Dedifferentiated amniotic fluid mesenchymal stem cell (primary cell): ENCODE results near the gene THSD4.
A peak's percentile ranks its signal among the peaks of the same experiment; 100 is the strongest.

Experiments
- DNase-seq: peaks from one replicate; pipeline ENCODE4 v3.0.0-alpha.2; 2016; ENCODE audit errors: extremely low spot score

Gene THSD4

GRCh38 chr15:71225851-71226250, 110.6 kb downstream of the THSD4 start:
- no peak for DNase-seq

- no peak for DNase-seq
Observed at GRCh38 chr15:71226536-71227455, 111.5 kb downstream of the THSD4 start.

GRCh38 chr15:71228403-71228802, 113.1 kb downstream of the THSD4 start:
- no peak for DNase-seq

GRCh38 chr15:71230303-71230702, 115.0 kb downstream of the THSD4 start:
- DNase-seq: no peak

GRCh38 chr15:71231758-71232157, 116.5 kb downstream of the THSD4 start:
- no peak for DNase-seq

GRCh38 chr15:71232411-71232810, 117.1 kb downstream of the THSD4 start:
- no peak for DNase-seq

- DNase-seq: peak; percentile 39
Observed at GRCh38 chr15:71237456-71238188, 122.4 kb downstream of the THSD4 start.

- DNase-seq: no peak
Observed at GRCh38 chr15:71238926-71239325, 123.7 kb downstream of the THSD4 start.

GRCh38 chr15:71239592-71240364, 124.5 kb downstream of the THSD4 start:
- DNase-seq: no peak

GRCh38 chr15:71242292-71242691, 127.0 kb downstream of the THSD4 start:
- DNase-seq: no peak

GRCh38 chr15:71244250-71244649, 129.0 kb downstream of the THSD4 start:
- no peak for DNase-seq

GRCh38 chr15:71245588-71245987, 130.3 kb downstream of the THSD4 start:
- DNase-seq: no peak

- no peak for DNase-seq
Observed at GRCh38 chr15:71248386-71248785, 133.1 kb downstream of the THSD4 start.

- no peak for DNase-seq
Observed at GRCh38 chr15:71249986-71250385, 134.7 kb downstream of the THSD4 start.

GRCh38 chr15:71250936-71251583, 135.8 kb downstream of the THSD4 start:
- DNase-seq: no peak

- peak; percentile 31 for DNase-seq
Observed at GRCh38 chr15:71251584-71252043, 136.3 kb downstream of the THSD4 start.

GRCh38 chr15:71252044-71252739, 136.9 kb downstream of the THSD4 start:
- peak; percentile 25 for DNase-seq

- DNase-seq: no peak
Observed at GRCh38 chr15:71252740-71253047, 137.4 kb downstream of the THSD4 start.

- DNase-seq: no peak
Observed at GRCh38 chr15:71254491-71254890, 139.2 kb downstream of the THSD4 start.

GRCh38 chr15:71256934-71257664, 141.8 kb downstream of the THSD4 start:
- DNase-seq: no peak
